ENCODE measurements around the gene DEFB112. TPM values are rescaled to one million over a fixed set of nuclear protein-coding genes. Genes with fewer than 3 reads are reported as not detected.

DEFB112 gene
- not detected in 2 replicates for total RNA-seq

GRCh38 chr6:50049829-50050228 lies at the start of gene DEFB112:
Gene DEFB112 (minus strand): TSS chr6:50049929. CDS start chr6:50049869, 60 bp downstream.

GRCh38 chr6:50021894-50022293 lies 27.8 kb downstream of the DEFB112 start, which contains the start of gene DEFB110:
Gene DEFB110 (minus strand): TSS chr6:50021994. CDS start chr6:50021935, 59 bp downstream.

Other genes starting within 250 kb of the DEFB112 start
- gene CRISP1, start 183.4 kb downstream of the DEFB112 start, total RNA-seq = not detected in 2 replicates
- not detected in 2 replicates for gene DEFB114, start 85.8 kb downstream of the DEFB112 start, total RNA-seq
- gene DEFB113, start 80.3 kb downstream of the DEFB112 start, total RNA-seq = not detected in 2 replicates
- gene DEFB110, start 27.9 kb downstream of the DEFB112 start, total RNA-seq = not detected in 2 replicates

Data from bladder microvascular endothelial cell (primary cell).